Transverse colon (tissue), 4 donors: Measurements from ENCODE around the gene PRSS56.

Experiments used
- EP300 ChIP-seq: sonication (generic); formaldehyde crosslinking; IDR thresholded peaks from one replicate; pipeline ENCODE4 v1.6.1; 2017; ENCODE audit warnings: antibody characterized with exemption, low read depth
- POLR2A ChIP-seq: fragments of 450-650 bp; IDR thresholded peaks from one replicate; pipeline ENCODE4 v1.6.1; 2016; ENCODE audit warnings: antibody characterized with exemption, mild to moderate bottlenecking, moderate library complexity
- POLR2AphosphoS5 ChIP-seq, 3 donors: sonication (generic); formaldehyde crosslinking; IDR thresholded peaks; one replicate each; pipeline ENCODE4 v1.6.1; 2016; ENCODE audit warnings: antibody characterized with exemption in 3 of 3
- TF ChIP-seq, protein P1 (sequence below), 5 experiments: fragments of 200-600 bp in 3 of 5; fragments of 450-650 bp in 2 of 5; sonication (generic) in 3 of 5; IDR thresholded peaks; 1 replicate in 2 of 5; 2 replicates in 3 of 5; pipeline ENCODE4 v1.5.1; 2016 to 2017; ENCODE audit warnings: antibody characterized with exemption in 5 of 5, inconsistent platforms in 3 of 5, mild to moderate bottlenecking in 2 of 5, moderate library complexity in 1 of 5

GRCh38 chr2:232541195-232541960 lies 21.2 kb downstream of the PRSS56 start:
- TF ChIP-seq, protein P1, sequence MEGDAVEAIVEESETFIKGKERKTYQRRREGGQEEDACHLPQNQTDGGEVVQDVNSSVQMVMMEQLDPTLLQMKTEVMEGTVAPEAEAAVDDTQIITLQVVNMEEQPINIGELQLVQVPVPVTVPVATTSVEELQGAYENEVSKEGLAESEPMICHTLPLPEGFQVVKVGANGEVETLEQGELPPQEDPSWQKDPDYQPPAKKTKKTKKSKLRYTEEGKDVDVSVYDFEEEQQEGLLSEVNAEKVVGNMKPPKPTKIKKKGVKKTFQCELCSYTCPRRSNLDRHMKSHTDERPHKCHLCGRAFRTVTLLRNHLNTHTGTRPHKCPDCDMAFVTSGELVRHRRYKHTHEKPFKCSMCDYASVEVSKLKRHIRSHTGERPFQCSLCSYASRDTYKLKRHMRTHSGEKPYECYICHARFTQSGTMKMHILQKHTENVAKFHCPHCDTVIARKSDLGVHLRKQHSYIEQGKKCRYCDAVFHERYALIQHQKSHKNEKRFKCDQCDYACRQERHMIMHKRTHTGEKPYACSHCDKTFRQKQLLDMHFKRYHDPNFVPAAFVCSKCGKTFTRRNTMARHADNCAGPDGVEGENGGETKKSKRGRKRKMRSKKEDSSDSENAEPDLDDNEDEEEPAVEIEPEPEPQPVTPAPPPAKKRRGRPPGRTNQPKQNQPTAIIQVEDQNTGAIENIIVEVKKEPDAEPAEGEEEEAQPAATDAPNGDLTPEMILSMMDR (IDR thresholded peaks at IDR 0.05): no peak
- TF ChIP-seq POLR2A: no peak
- no peak for TF ChIP-seq POLR2AphosphoS5 (IDR thresholded peaks at IDR 0.05)
- TF ChIP-seq EP300: no peak
